Stimulated activated CD4-positive, alpha-beta T cell treated with anti-CD3 and anti-CD28 coated beads, TNF-alpha, amount 100 ng/mL, for 4 hours (primary cell): ENCODE data around the gene RNF144B.
"Not testable (repeated sequence)": the region's sequence is repeated elsewhere in the genome, so short reads cannot be mapped to it uniquely, and the experiment has no call there.

Experiments used
- DNase-seq, 3 experiments: peaks; one replicate each; pipeline ENCODE4 v3.0.0-alpha.2; 2020; ENCODE audit warnings: low read depth in 3 of 3

Gene RNF144B

DNA sequence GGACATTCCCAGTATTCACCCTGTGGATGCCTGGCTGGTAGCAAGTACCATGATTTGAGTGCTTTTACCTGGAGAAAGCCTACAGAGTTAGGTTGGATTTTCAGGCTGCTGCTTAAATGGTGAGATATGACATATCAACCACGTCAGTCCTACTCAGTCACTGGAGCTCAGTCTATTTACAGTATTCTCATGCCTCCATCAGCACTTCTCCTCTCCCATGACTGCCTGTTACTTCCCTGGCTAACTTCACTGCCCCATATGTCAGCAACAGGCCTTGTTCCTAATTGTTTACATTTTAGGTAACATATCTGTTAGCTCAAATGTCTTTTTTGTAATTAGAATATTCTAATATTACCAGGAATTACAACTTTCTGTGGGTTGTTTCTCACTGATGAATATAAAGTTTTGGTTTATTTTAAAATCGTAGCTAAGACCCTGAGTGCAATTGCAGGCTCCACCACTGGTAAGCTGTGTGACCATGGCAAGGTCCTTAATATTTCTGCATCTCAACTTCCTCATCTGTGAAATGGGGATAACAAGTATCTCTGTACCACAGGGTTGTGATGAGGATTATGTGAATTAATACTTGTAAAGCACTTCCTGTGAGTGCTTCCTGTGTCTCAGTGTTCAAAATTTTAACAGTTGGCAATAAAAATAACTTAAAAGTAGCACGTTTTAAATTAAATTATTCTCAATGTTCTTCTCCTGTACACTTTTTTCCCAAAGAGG, 54.3 kb downstream of the RNF144B start:
- no peak for DNase-seq

DNA sequence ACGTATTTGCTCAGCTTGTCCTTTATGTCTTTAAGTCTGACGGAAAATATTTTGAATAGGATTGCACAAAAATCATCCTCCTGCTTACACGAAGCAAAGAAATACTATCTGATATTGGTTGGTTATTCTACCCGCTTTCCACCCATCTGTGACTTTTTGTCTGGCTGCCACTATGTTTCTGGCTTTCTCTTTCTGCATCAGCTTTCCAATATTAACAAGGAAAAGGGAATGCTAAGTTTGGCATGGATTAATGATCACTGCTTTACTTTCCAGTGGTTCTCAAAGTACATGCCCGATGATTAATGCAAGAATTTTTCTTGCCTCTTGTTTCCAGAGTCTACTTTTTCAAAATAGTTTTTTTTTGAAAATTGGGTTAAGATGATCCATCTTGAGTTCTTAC, 57.0 kb downstream of the RNF144B start:
- DNase-seq: no peak

DNA sequence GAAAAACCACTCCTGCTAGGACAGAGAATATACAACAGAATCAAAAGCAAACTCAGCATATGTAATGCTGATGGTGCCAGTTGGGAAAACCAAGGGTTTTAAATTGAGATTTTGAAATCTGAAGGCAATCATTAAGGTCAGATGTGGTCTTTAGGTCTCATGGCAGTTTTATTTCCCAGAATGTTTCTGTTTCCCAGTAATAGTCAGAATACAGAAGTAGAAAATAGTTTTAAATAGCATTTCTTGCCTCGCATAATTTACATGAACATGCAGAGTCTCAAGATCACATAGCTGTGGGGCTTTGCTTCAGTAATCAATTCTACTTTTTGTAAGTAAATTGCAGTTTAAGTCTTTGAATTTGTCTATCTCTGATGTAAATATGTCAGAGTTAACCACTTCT, 58.1 kb downstream of the RNF144B start:
- no peak for DNase-seq

DNA sequence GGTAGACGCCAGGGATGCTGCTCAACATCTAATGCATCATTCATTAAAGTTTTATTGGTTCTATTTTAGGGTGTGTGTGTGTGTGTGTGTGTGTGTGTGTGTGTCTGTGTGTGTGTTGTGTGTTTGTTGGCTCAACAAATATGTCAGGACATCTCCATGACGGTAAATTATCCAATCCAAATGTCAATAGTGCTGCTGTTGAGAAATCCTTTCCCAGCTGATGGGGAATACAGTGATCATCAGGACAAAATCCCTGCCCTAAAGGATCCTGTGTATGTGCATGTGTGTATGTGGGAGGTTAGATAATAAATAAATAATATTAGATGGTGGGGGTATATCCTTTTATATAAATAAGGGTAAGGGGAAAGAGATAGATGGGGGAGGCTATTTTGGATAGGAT, 59.6 kb downstream of the RNF144B start:
- no peak for DNase-seq

DNA sequence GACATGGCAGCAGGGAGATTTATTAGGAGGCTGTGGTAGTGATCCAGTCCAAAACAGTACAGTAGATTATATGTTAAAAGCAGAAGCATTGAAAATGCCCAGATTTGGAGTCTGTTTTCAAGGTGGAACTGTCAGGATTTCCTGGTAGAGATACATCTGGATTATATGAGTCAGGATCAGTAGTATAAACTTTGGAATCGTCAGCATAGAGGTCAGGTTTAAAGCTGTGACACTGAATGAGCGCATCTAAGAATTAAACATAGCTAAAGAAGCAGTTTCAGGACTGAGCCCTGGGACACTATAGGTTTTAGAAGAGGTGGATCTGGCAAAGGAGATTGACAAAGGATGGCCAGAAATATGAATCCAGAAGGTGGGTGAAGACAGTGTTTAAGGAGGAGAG, 60.4 kb downstream of the RNF144B start:
- no peak for DNase-seq

DNA sequence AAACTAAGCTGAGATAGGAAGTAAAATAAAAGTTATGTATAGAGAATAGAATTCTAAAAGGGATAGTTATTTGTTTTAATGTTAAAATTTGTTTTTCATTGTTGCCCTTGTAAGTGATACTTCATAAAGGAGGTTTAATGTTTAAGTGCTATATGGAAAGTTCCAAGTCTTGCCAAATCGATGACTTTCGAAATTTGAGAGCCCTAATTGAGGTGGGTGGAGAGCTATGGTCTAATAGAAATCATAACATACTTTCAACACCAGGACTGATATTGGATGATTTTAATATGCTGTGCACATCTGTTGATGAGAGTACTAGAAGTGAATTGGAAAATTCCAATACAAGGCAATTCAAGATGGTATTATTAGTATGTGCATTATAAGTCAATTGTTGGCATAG, 64.6 kb downstream of the RNF144B start:
- no peak for DNase-seq

DNA sequence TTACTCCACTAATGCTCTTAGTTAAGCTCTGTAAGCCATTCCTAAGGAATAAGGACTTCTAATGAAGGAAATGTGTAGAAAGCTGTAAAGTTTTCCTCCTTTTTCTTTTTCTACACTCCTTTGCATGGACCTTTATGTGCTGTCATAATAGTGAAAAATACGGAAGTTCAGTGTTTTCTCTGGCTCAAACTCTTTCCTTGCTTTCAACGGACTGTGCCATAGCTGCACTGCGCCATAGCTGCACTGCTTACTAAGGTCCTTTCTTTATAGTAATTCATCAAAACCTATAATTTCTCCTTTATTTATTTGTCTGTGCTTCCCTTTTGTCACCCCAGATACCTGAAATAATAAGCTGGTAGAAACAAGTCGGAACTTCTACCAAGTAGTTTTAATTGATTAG, 67.3 kb downstream of the RNF144B start:
- no peak for DNase-seq

DNA sequence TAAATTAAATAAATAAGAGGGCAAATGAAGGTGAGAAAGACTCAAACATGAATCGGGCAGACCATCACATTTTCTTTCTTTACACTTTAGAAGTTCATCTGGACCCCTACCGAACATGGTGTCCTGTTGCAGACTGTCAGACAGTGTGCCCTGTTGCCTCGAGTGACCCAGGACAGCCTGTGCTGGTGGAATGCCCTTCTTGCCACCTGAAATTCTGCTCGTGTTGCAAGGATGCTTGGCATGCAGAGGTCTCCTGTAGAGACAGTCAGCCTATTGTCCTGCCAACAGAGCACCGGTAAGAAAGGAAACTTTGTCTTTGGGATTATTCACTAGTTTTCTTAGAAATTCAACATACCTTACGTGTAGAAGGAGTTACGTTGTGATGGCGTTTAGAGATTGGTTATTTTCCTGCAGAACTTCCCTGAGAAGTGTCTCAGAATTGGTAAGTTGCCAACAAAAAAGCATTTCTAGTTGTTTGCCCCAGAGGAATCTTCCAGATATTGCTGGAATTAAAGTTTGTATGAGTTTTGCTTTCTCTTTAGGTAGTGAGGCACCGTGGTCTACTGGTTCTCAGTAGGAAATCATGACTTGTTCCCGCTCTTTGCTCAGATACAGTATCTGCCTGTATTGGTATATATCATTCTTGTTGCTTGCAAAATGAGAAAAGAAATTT, 70.1 kb downstream of the RNF144B start:
- DNase-seq: no peak

DNA sequence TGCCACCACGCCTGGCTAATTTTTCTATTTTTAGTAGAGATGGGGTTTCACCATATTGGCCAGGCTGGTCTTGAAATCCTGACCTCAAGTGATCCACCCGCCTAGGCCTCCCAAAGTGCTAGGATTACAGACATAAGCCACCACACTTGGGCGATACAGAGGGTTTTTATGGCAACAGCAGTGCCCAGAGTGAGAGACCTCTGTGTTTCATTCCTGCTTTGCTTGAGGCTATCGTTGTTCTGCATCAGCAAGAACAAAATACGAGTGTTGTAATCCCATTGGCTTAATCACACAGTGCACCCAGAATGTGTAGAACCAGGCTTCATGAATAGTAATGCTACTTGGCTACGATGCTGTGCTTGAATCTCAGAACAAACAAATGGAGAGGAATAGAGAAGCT, 70.9 kb downstream of the RNF144B start:
- not testable (repeated sequence) for DNase-seq

DNA sequence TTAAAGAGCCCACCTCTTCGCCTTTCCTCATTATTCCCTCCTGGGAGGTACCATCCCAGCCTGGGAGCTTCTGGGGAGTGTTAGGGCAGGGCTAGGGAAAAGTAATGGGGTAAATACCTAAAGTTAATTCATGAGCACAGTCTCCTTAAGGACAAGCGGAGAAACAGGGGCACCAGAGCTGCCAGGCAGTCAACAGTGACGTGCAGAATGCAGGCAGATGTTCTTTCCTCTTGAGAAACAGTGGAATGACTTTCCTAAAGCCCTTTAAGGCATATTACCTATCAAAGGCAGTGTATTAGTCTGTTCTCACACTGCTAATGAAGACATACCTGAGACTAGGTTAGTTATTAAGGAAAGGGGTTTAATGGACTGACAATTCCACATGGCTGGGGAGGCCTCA, 76.3 kb downstream of the RNF144B start:
- no peak for DNase-seq

DNA sequence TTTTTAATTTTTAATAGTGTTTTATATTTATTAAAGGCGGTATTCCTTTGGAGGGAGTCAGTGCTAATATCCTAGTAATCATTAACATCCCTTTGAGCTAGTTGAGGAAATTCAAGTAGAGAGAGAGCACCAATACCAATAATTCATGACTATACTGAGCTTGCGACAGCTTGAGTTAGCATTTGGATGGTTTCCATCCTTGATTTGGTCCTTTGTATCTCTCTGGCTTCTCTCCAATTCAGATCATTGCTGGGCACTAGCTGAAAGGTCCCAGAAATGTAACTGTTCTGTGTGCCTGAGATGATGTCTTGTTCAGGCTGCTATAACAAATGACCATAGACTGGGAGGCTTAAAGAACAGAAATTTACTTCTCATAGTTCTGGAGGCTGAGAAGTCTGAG, 77.0 kb downstream of the RNF144B start:
- DNase-seq: no peak

DNA sequence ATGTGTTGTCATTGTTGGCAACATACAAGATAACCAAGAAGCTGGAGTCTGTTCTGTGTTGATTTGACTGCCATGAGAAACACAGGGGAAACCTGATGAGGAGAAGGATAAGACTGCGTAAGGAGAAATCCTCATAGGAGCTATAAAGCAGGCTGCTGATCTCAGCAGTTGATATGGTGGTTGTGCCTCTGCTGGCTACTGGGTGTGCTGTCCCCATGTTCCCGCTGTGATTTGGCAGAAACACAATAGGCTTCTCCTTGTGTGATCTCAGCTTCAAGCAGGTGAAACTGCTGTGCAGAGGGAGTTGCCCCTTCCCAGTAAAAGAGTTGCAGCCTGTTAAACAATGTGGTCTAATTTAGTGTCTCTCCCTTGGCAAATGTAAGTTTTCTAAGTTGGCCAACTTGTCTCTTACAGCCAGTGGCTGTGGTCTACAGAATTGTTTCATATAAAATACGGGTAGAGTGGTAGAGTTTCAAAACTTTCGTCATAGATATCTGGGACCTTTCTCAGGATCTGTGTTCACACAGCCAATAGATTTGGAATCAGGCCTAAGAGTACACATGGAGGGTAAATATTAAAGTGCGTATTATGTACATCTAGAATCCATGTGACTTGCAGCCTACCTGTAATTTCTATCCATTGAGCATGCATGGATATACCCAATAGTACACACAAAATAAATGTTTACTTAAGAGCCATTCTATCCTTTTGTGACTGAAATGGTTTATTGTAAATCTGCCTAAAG, 78.4 kb downstream of the RNF144B start:
- no peak for DNase-seq

DNA sequence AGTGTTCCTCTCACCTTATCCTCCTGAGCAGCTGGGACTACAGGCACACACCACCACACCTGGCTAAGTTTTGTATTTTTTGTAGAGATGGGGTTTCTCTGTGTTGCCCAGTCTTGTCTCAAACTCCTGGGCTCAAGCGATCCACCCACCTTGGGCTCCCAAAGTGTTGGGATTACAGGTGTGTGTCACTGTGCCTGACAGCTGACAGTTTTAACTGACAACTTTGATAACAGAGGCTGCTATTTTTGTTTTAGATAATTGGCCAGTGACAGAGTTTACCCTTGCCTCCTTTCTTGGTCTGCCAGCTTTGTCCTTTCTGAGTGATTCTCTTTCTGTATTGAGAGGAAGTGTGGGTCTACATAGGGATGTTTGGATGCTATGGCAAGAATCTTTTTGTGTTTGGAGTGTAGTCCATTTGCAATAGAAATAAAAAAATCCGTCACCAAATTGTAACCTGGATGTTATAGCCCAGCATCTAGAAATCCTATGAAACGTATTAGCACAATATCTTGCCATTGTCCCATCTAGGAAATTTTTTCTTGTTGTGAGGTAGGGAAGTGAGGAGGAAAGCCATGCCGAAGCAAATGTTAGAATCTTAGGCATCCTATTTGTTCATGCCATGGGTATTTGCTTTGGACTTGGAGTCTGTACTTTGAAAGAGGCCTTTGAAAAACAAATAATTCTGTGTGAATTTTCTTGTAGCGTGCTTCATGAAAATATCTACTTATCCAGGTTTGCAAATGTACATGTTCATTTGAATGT, 80.8 kb downstream of the RNF144B start:
- no peak for DNase-seq

DNA sequence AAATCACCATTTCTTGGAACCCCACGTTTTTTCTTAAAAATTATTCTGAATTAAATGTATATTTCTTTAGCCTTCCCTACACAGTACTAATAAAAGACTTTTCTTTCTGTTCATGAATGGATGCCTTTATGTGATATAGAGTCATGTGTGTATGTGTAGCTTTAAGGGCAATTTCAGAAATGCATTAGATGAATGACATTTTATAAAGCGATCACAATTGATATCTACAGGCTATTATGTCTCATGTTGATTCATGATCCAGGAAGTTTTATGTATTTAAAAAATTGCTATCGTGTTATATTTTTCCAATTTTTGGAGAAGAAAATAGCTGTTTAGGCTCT, 81.3 kb downstream of the RNF144B start:
- no peak for DNase-seq

DNA sequence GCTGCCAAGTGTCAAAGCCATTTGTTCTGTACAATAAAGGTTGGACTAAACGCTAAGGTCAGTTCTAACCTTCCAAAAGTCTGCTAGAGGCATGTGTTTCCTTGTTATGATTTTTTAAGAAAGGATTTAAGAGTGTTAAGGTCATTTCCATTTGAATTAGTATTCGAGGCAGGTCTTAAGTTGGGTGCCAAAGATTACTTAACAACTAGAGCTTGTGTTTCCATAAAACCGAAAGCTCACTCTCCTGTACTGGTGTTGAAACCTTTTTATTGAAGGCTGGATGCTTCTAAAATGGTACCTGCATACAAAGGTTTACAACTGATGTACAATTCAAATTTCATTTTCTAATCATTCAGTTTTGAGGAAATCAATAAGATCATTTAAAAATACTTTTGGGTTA, 82.4 kb downstream of the RNF144B start:
- DNase-seq: no peak

DNA sequence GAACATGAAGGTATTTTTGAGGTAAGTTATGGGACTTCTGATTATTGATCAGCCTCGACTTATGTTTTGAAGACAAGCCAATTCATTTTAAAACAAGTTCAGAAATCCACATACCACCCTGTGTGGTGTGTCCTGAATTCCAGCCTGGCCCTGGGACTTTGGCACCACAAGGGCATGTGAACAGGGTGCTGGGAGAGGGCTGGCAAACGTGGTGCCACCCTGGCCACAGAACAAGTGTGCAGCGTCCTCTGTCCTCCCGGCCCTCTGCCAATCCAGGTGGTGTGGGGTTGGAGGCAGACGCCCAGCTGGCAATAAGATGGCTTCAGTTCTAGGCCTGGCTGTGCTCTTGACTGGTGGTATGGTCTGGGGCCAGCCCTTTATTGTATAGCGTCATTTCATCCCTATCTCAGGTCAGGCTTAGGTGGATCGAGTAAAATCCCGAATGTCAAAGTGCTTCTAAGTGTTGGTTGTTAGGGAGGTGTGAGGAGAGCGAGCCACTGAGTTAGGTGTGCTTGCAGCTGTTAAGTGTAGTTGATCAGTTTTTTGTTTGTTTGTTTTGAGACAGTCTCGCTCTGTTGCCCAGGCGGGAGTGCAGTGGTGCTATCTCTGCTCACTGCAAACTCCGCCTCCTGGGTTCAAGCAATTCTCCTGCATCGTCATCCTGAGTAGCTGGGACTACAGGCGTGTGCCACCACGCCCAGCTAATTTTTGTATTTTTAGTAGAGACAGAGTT, 84.2 kb downstream of the RNF144B start:
- DNase-seq: no peak

DNA sequence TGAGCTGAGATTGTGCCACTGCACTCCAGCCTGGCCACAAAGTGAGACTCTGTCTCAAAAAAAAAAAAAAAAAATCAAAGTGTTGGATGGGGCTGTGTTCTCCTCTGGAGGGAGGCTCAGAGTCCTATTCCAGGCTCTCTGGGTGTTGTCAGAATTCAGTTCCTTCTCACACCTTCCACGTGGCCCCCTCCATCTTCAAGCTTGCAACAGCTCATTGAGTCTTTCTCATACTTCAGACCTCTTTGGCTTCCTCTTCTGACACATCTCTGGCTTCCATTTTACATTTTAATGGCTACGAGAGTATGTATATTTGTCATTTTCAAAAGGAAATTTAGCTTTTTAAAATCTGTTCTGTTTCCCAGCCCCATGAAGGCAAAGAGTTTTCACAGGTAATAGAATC, 85.8 kb downstream of the RNF144B start:
- no peak for DNase-seq

DNA sequence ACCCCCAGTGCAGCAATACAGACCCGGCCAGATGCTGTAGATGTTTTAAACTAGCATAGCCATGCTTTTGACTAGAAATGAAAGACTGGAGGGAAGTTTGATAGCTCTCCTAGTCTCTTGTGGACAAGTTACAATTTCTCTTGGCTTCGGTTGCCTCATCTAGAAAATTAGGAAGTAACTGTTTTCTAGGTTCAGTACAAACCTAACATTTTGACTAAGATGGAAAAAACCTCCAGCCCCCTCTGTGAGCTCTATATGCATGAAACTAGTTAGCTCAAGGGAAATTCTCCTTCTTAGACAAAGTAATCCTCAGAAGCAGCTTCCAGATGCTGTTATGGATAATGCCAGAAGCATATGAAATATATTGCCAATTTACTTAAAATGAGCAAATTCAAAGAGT, 86.6 kb downstream of the RNF144B start:
- no peak for DNase-seq

DNA sequence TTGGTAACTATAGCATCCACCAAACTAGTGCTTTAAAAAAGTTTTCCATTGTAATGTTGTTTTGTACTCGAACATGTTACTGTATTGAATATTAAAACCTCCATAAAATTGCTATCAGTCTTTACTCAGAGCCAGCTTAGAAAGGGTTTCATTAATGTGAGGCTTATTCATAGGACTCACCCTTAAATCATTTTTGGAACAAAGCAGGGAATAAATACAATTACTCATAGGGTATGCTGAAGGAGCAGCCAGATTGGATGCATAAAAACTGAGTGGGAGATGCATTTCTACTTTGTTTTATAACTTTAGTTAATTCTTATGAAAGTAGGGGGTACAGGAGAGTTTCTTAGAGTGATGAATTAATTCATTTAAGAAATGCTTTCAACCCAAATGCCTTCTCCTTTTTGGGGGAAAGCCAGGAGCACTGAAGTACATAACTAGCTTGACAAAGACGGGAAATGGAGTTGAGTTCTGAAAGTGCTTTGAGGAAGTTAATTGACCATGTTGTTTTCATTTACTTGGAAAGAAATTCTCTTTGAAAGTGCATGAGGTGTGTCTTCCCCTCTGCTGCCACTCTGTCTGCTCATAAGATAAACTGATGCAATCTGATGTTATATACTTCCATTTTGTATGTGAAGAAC, 90.3 kb downstream of the RNF144B start:
- DNase-seq: no peak

DNA sequence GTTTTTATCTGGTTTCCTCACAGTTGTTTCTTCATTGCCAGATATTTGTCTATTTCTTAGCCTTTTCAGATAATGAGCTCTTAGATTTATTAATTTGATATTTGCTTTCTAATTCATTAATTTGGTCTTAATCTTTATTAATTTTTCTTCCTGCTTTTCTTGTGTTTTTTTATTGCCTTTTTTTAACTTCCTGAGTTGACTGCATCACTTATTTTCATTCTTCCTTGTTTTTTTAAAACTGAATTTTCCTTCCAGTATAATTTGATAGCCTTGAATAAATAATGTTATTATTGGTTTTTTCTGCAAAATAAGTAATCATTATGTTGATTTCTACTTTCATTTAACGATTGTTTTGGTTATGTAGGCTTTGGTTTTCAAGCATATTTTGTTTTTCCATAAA, 91.5 kb downstream of the RNF144B start:
- DNase-seq: no peak

DNA sequence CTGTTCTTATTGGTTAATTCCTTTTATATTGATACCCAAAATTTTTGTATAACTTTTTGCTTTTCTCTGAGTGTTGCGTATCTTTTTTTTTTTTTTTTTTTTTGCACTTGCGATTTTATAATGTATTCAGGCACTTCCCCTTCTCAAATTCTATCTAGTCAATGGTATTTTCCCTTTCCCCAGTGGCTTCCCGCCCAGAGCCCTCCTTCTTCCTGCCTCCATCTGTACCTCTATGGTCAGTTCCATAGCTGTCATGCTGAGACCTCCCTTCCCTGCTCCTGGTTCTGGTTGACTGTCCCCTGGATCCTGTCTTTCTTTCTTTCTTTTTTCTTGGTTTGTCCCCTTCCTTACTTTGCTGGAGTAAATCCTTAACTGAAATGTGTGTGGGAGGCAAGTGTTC, 94.7 kb downstream of the RNF144B start:
- no peak for DNase-seq
